HS-5 (cell line): ENCODE data around the gene FBF1.
"Not testable (repeated sequence)": the region's sequence is repeated elsewhere in the genome, so short reads cannot be mapped to it uniquely, and the experiment has no call there.

Source experiments
- DNase-seq: peaks from one replicate; pipeline ENCODE4 v3.0.0-alpha.2; 2012; ENCODE audit warnings: low read depth

The FBF1 gene

GRCh38 chr17:75895370-75896155 is 45.3 kb downstream of the FBF1 start:
- DNase-seq = no peak

- DNase-seq = no peak
These were observed 46.7 kb downstream of the FBF1 start for GRCh38 chr17:75894049-75894733.

DNA sequence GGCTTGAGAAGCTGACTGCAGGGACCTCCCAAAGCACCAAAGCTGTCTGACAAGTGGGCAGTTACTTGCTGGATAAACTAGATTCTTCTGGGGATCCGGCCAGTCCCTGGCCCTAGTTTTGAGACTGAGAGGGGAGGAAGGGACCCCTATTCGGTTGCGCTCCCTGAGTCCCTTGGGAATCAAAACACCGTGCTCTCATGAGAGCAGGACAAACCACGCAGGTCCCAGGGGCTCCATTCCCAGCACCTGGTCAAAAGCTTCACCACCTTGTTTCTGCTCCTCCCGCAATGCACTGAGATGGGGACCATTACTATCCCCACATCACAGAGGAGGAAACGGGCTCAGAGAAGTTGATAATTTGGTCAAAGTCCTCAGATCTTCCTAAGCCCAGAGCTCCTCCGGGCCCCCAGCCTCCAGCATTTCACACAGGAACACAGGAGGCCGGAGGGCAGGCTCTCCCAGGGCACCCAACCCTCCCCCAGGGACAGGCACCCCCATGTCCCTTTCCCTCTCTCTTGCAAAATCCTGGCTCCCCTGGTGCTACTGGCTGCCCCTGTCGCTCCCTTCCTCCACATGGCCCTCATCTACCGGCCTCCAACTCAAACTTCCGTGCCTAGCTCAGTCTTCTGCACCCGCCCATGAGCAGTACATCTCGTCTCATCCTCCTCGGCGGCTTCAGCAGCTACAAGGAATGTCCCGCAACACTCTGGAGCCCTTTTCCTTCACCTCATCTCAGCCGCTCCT is 47.4 kb downstream of the FBF1 start:
- no peak for DNase-seq

- no peak for DNase-seq
These were observed 48.2 kb downstream of the FBF1 start for GRCh38 chr17:75892556-75893224.

DNA sequence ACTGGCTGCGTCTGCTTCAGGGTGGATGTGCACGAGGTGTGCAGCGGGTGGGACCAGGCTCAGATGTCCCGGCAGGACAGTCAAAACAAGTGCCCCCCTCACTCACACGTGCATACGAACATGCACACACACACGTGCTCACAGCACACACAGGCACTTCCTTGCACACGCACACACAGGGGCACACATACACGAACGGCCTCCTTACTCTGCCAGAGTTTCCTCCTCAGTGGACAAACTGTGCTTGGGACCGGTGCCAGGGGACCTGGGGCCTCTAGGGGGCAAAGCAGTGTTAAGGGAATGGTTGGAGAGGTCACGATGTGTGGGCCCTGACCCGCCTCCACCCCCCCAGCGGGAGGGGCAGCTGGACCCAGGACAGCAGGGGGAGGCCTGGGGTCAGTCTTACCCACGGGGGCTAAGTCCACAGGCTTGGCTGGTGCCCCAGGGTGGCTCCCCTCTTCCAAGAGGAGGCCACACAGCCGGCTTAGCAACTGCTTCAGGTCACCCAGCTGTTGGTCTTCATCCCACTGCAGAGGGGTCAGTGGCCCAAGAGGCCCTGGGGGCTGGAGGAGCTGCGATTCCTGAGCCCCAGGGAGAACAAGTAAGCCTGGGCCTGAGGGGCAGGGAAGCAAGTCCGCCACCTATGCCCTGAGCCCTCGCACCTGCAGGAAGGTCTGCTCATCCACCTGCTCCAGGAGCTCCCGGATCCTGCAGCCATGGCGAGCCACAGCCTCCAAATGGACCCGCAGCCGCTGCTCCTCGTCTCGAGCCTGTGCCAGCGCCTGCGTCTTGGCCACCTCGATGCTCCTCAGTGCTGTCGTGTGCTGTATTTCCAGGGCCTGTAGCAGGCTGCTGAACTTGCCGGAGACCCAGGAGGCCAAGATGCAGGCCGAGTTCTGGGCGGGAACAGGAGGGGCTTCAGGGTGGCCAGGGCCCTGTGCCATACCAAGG is 49.0 kb downstream of the FBF1 start:
- DNase-seq = no peak

DNA sequence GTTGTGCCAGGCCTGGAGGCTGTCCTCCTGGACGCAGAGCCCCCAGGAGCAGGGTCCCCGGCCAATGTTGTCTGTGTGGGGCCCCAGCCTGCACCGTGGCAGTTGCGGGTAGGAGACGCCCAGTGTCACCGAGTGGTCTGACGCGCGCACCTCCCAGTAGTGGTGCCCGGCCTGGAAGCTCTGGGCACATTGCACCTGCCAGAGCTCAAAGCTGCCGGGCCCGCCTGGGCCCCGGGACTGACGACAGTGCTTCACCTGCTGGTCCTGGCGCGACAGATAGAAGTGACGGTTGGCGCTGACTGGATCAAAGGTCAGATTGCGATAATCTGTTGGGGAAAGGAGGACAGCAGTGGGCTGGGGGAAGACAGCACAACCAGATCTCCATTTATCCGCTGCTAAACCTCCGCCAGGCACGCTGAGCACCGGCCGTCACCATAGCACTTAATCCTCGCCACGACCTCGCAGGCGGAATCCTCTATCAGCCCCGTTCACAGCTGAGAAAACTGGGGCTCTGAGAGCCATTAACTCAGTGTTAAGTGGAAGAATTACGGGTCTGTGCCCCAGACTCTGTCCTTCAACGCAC is 49.7 kb downstream of the FBF1 start:
- DNase-seq = no peak

GRCh38 chr17:75889454-75889853 is 51.4 kb downstream of the FBF1 start:
- DNase-seq = no peak

DNA sequence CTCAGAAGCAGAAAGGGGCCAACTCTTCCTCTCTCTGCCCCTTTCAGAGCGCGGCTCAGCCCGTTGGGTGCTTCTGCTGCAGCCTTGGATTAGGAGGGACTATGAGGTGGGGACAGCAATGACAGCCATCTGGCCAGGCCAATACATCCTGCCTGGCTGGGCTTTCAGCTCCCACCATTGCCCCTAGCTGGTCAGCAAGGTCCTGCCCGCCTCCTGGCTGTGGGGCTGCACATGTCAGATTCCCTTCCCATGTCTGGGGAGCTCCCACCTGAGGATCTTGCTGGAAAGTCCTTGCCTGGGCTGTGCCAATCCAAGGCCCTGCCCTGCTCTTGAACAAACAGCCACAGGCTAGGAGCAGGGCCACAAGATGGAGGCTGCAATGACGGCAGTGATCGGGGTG is 52.4 kb downstream of the FBF1 start:
- DNase-seq = no peak

- not testable (repeated sequence) for DNase-seq
These were observed 55.0 kb downstream of the FBF1 start for GRCh38 chr17:75885860-75886259.

DNA sequence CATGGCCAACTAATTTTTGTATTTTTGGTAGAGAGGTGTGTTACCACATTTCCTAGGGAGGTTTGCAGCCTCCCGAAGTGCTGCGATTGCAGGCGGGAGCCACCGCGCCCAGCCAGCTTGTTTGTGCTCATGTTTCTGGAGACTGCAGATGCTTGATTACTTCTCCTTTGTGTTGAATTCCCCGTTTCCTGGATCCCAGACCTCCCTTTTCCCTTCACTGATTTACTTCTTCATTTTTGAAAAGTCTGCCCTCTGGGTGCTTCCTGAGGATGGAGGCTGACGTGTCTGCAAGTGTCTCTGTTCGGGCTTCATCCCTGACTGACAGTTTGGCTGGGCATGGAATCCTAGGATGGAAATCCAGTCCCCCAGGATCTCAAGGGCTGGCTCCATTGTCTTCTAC is 55.4 kb downstream of the FBF1 start:
- DNase-seq = no peak

GRCh38 chr17:75881678-75882454 is 59.0 kb downstream of the FBF1 start:
- DNase-seq = no peak

DNA sequence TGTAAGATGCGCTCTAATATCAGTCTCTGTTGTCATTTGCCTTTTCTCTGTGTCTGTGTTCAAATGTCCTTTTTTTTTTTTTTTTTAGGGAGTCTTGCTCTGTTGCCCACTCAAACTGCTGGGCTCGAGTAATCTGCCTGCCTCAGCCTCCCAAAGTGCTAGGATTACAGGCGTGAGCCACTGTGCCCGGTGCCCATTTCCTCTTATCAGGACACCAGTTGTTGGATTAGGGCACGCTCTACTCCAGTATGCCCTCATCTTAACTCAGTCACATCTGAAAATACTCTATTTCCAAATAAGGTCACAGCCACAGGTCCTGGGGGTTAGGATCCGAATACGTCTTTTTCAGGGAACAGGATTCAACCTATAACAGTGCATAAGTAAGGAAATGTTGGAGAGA is 60.6 kb downstream of the FBF1 start:
- no peak for DNase-seq

DNA sequence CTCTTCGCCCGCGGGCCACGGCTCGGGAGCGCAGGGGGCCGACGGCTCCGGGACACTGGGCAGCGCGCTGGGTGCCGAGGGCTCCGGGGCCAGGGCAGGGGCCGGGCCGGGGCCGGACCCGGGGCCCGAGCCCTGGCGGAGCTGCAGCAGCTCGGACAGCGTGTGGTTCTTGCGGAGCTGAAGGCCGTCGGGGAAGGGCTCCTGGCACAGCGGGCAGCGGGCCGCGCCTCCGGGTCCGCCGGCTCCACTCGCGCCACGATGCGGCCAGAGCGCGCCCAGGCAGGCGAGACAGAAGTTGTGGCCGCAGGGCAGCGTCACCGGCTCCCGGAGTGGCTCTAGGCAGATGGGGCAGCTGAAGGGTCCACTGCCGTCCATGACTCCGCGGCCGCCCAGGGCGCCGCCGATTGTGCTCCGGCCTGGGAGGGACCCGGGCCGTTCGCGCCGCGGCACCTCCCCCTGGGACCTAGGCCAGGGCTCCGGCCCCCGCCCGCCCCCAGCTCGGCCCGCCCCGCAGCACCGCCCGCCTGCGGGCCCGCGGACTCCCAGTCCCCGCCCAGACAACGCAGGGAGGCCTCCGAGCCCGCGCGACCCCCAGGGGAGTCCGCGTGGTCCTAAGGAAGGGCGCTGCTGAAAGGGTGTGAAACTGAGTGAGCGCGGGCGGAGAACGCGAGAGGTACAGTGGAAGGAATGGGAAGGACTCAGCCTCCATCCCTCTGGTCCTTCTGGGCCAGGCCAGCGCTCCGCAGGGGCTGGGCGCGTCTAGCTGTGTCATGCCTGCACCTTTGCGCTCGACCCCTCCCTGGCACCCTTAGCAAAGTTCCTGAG is 62.5 kb downstream of the FBF1 start, which contains the start of gene TRIM47:
TRIM47 (minus strand) TSS at position 408 of the 825 bp plus-strand sequence; CDS start at position 375, 33 bp downstream.
- DNase-seq = no peak

DNA sequence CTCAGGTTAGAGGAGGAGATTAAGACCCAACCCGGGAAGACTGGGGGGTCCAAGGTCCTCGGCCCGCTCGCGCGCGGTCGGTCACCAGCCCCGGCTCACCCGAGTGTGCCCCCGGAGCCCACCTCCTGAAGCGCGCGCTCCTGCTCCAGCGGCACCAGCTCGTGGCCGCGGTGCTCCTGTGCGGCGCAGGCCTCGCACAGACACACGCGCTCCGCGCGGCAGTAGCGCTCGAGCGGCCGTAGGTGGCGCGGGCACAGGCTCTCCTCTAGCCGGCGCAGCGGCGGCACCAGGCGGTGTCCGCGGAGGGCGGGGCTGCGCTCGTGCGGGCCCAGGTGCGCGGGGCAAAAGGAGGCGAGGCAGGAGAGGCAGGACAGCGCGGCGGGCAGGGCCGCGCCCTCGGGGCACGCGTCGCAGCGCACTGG is 63.1 kb downstream of the FBF1 start:
- DNase-seq = no peak

- DNase-seq = peak; percentile 87
These were observed 63.7 kb downstream of the FBF1 start for GRCh38 chr17:75876938-75877751.

- no peak for DNase-seq
These were observed 64.5 kb downstream of the FBF1 start for GRCh38 chr17:75876190-75876937.

- no peak for DNase-seq
These were observed 65.0 kb downstream of the FBF1 start for GRCh38 chr17:75875940-75876189.
